IPS-20b (cell line): ENCODE measurements around the gene MTHFS.
A peak's percentile ranks its signal among the peaks of the same experiment; 100 is the strongest.
"Not testable (repeated sequence)": the region's sequence is repeated elsewhere in the genome, so short reads cannot be mapped to it uniquely, and the experiment has no call there.

Experiments
- H3K27ac ChIP-seq: one replicate; pipeline ENCODE4 v1.5.1; 2013; ENCODE audit warnings: low read length
- H3K27me3 ChIP-seq: 2 replicates; pipeline ENCODE4 v1.6.1; 2013; ENCODE audit warnings: mild to moderate bottlenecking, low read length, inconsistent platforms; ENCODE audit not compliant: insufficient read depth
- H3K36me3 ChIP-seq: 2 replicates; pipeline ENCODE4 v1.6.1; 2013; ENCODE audit warnings: low read depth, mild to moderate bottlenecking, inconsistent platforms, low read length, moderate library complexity; ENCODE audit not compliant: insufficient read depth
- H3K4me1 ChIP-seq: 2 replicates; pipeline ENCODE4 v1.6.1; 2013; ENCODE audit warnings: mild to moderate bottlenecking, control low read depth, inconsistent platforms, low read length, moderate library complexity; ENCODE audit not compliant: insufficient read depth
- H3K4me3 ChIP-seq: 2 replicates; pipeline ENCODE4 v1.5.1; 2013; ENCODE audit warnings: mild to moderate bottlenecking, low read length, inconsistent platforms
- H3K9ac ChIP-seq: 2 replicates; pipeline ENCODE4 v1.6.1; 2013; ENCODE audit warnings: low read depth, mild to moderate bottlenecking, inconsistent platforms, low read length, moderate library complexity
- H3K9me3 ChIP-seq: 2 replicates; pipeline ENCODE4 v1.6.1; 2013; ENCODE audit warnings: mild to moderate bottlenecking, low read depth, low read length, inconsistent platforms; ENCODE audit not compliant: insufficient read depth

The MTHFS gene

DNA sequence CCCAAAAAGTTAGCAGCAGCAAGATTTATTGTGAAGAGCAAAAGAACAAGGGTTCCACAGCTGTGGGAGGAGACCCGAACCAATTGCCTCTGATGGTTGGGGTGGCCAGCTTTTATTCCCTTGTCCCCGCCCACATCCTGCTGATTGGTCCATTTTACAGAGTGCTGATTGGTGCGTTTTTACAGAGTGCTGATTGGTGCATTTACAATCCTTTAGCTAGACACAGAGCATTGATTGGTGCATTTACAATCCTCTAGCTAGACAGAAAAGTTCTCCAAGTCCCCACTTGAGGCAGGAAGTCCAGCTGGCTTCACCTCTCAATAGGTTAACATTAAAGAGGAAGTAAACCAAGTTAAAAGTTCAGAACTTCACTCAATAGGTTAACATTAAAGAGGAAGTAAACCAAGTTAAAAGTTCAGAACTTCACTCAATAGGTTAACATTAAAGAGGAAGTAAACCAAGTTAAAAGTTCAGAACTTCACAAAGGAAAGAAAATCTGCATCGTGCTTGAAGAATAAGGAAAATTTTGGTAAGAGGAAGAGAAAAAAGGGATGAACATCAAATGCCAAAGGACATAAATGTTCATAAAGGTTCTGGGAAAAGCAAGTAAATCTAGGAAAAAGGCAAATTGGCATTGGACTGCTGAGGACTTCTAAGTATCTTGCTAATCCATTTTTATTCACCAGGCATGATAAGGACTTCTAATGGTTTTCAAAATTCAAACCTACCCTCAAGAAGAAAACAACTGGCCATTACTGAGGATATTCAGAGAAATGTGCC is 12.9 kb upstream of the MTHFS start:
- H3K9ac ChIP-seq, H3K27ac ChIP-seq, H3K27me3 ChIP-seq, H3K4me1 ChIP-seq, H3K4me3 ChIP-seq: not testable (repeated sequence)
- Histone ChIP-seq H3K36me3 (peaks cover 43% of the 10 kb centered on the region), H3K9me3 (peaks cover 16% of the 10 kb centered on the region; the same call in 1 of the 2 replicates)

DNA sequence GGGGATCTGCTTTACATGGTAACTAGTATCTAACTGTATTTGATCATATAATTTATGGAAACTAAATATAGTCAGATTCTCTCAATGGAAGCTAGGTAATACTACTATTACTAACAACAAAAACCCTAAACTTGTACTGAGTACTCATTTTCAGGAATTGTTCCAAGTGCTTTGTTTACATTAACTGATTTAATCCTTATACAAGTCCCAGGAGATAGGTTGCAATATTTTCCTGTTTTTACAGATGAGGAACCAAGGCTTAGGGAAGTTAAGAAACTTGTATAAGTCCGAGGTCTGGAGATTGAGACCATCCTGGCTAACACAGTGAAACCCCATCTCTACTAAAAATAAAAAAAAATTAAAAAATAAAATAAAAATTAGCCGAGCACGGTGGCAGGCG is 7.5 kb upstream of the MTHFS start:
- H3K27me3 ChIP-seq, result no peaks in the 10 kb centered on the region
- H3K4me3 ChIP-seq, result no peak overlapping the region

DNA sequence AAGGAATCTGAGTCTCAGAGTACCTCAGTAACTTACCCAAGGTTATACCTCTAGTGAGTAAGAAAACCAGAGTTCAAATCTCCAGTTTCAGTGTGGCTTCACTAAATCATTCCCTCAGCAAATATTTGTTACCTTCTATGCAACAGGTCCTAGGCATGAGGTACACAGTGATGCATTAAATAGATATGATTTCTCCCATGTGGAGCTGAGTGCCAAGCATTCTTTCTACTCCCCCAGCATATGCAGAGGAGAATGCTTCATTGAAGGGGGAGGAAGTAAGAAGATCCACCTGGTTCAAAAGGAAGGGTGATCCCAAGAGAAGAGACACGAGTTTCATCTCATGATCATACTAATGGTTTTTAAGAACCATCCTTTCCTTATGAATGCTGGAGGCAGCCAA is 6.8 kb upstream of the MTHFS start:
- Histone ChIP-seq H3K36me3 (peaks cover 14% of the 10 kb centered on the region; the same call in 1 of the 2 replicates), H3K9ac (no peak overlapping the region), H3K27ac (no peak overlapping the region), H3K9me3 (no peaks in the 10 kb centered on the region), H3K4me3 (no peak overlapping the region), H3K27me3 (no peaks in the 10 kb centered on the region), H3K4me1 (no peaks in the 10 kb centered on the region)

More for the DNA sequence above, 7.5 kb upstream of the MTHFS start:
- H3K36me3 ChIP-seq, result peaks cover 14% of the 10 kb centered on the region; the same call in 1 of the 2 replicates
- no peak overlapping the region for H3K9ac ChIP-seq
- H3K9me3 ChIP-seq, result no peaks in the 10 kb centered on the region
- H3K4me1 ChIP-seq, result no peaks in the 10 kb centered on the region
- no peak overlapping the region for H3K27ac ChIP-seq

DNA sequence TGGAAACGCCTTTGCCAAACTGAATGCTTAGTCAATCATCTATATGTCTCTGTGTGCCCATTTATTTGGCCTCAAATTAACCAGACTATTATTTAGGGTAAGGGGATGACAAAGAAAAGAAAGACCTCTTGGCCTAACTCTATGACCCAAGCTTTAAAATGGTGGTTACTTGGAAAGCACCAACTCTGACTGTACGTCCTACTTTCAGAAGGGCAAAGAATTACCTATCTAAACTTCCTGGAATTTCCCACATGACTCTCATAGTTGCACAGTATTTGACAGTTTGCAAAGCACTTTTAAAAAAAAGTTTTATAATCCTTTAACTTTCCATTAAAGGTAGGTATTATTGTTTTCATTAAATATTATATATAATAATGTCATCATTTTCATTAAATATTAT is 6.3 kb upstream of the MTHFS start:
- Histone ChIP-seq H3K4me1 (no peaks in the 10 kb centered on the region), H3K9me3 (no peaks in the 10 kb centered on the region), H3K9ac (no peak overlapping the region), H3K27ac (no peak overlapping the region), H3K36me3 (peaks cover 14% of the 10 kb centered on the region; the same call in 1 of the 2 replicates), H3K4me3 (no peak overlapping the region), H3K27me3 (no peaks in the 10 kb centered on the region)

DNA sequence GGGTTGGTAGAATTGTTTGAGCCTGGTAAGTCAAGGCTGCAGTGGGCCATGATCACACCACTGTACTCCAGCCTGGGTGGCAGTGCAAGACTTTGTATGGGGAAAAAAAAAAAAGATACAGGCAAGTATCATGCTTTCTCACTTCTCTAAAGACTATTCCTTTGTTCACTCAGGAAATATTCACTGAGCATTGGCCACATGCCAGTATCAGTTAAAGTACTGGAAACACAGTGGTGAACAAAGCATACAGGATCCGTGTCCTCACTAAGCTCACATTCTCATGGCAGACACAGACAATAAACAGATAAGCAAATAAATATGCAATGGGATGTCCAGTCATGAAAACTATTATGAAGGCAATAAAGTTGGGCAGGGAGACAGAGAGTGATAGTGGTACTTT is 5.1 kb upstream of the MTHFS start:
- no peak overlapping the region for H3K4me3 ChIP-seq
- H3K9ac ChIP-seq, result no peak overlapping the region
- no peaks in the 10 kb centered on the region for H3K4me1 ChIP-seq
- H3K9me3 ChIP-seq, result no peaks in the 10 kb centered on the region
- no peak overlapping the region for H3K27ac ChIP-seq
- H3K27me3 ChIP-seq, result no peaks in the 10 kb centered on the region
- H3K36me3 ChIP-seq, result peaks cover 8% of the 10 kb centered on the region; the same call in 1 of the 2 replicates

DNA sequence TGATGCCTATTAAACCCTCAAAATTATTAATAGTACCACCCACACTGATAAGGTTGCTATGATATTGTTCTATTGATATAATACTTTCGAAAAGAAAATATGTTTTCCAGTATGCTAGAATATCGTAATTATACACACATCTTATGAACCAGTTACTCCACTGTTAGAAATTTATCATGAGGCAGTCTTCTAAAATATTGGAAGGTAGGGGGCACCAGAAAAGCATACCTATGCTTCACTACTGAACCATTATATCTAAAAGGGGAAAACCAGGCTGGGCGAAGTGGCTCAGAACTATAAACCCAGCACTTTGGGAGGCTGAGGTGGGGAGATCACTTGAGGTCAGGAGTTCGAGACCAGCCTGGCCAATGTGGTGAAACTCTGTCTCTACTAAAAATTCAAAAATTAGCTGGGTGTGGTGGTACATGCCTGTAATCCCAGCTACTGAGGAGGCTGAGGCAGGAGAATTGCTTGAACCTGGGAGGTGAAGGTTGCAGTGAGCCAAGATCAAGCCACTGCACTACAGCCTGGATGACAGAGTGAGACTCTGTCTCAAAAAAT is 4.1 kb upstream of the MTHFS start:
- H3K9me3 ChIP-seq, H3K4me1 ChIP-seq: not testable (repeated sequence)

DNA sequence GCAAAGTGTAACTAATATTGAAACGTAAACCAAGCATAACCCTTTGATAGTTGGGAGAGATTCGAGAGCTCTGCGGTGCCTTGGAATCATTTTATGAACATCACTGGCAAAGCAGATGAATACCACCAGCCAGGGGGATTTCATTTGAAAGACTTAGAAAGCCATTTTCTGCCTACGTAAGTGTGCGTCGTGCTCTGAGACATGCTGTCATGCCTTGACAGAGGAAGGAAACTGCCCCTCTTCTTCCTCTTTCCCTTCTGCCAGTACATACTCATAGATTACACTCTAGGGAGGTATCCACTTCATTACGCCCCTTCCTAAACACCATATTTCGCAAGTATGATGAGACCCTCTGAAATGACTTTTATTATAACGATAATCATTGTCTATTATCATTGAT is 3.3 kb upstream of the MTHFS start:
- H3K9ac ChIP-seq, result no peak overlapping the region
- no peaks in the 10 kb centered on the region for H3K36me3 ChIP-seq
- no peak overlapping the region for H3K4me3 ChIP-seq
- H3K27me3 ChIP-seq, result no peaks in the 10 kb centered on the region
- peaks cover 5% of the 10 kb centered on the region; the same call in 1 of the 2 replicates for H3K4me1 ChIP-seq
- H3K9me3 ChIP-seq, result no peaks in the 10 kb centered on the region
- no peak overlapping the region for H3K27ac ChIP-seq

More for the DNA sequence above, 4.1 kb upstream of the MTHFS start:
- H3K27ac ChIP-seq, H3K27me3 ChIP-seq, H3K9ac ChIP-seq, H3K36me3 ChIP-seq, H3K4me3 ChIP-seq: not testable (repeated sequence)

DNA sequence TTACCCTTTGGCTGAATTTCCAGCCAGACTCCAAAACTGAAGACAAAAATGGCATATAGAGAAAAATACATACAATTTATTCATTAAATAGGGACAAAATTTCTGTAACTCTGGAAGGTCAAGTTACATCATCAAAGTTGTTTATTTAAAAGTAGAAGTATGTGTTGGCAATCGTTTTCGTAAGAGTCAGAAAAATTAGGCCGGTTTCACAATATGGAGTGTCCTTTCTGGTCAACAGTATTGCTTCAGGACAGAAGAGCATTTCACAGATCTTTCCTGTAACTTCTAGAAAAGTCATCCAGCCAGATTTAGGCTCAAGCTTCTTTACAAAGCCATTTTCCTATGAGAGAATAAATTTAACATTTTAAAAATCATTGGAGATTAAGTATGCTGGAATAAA is 2.0 kb upstream of the MTHFS start:
- H3K9me3 ChIP-seq, H3K27me3 ChIP-seq, H3K4me3 ChIP-seq, H3K36me3 ChIP-seq, H3K27ac ChIP-seq, H3K9ac ChIP-seq, H3K4me1 ChIP-seq: not testable (repeated sequence)

DNA sequence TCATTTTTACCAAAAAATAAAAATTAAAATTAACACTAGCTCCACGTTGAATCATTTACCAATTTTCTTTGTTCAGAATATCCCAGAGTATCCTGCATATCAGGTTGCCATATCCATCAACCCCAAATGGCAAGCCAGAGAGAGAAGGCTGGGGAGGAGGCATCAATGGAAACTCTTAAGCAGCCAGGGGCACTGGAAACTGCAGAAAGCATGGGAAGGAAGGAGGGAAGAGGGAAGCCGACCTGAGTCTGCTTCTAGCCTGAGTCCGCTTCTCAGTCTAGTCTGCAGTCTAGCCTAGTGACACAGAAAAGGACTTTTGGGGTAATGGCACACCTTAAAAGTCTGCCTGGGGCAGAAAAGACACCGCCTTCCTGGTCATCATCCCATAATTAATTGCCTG is 1.6 kb upstream of the MTHFS start:
- Histone ChIP-seq H3K9ac (no peak overlapping the region), H3K27me3 (no peaks in the 10 kb centered on the region), H3K27ac (no peak overlapping the region), H3K9me3 (no peaks in the 10 kb centered on the region), H3K36me3 (no peaks in the 10 kb centered on the region), H3K4me3 (no peak overlapping the region), H3K4me1 (peaks cover 5% of the 10 kb centered on the region; the same call in 1 of the 2 replicates)

DNA sequence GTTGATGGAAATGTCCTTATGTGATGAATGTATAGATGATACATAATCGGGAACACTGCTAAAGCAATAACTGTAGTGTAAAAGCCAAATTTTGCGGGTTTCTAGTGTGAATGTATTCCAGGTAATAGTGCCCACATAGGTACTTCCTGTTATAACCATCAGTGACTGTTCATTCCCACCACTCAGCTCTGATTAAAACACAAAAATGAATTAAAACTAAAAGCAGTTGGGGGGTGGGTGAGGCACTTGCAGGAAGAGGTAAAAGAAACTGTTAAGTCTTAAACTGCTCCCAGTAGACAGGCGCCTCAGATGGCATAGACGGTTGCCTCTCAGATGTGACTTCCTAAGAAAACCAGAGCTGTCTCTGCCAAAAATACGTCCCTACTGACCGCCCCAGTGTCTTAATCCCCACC is 893 bp upstream of the MTHFS start:
- peak overlapping the region; percentile 84; the same call in 1 of the 2 replicates for H3K9ac ChIP-seq
- no peak overlapping the region for H3K27ac ChIP-seq
- no peaks in the 10 kb centered on the region for H3K27me3 ChIP-seq
- H3K36me3 ChIP-seq, result no peaks in the 10 kb centered on the region
- no peaks in the 10 kb centered on the region for H3K9me3 ChIP-seq
- peak overlapping the region; percentile 83 for H3K4me3 ChIP-seq
- H3K4me1 ChIP-seq, result peaks cover 5% of the 10 kb centered on the region; the same call in 1 of the 2 replicates

DNA sequence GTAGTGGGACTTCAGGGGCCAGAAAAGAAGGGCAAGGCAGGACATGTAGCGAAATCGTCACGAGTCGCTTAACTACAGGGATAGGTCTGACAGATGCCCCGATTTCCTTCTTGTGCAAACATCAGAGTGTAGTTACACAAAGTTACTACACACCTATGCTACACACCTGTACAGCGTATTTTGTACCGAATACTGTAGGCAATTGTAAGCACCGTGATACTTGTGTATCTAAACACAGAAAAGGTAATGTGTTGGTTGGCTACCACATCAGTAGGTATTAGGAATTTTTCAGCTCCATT is 515 bp upstream of the MTHFS start:
- peak overlapping the region; percentile 83 for H3K4me3 ChIP-seq
- peaks cover 5% of the 10 kb centered on the region; the same call in 1 of the 2 replicates for H3K4me1 ChIP-seq
- H3K9me3 ChIP-seq, result no peaks in the 10 kb centered on the region
- peak overlapping the region; percentile 67 for H3K27ac ChIP-seq
- H3K27me3 ChIP-seq, result no peaks in the 10 kb centered on the region
- H3K9ac ChIP-seq, result peak overlapping the region; percentile 84
- H3K36me3 ChIP-seq, result no peaks in the 10 kb centered on the region

DNA sequence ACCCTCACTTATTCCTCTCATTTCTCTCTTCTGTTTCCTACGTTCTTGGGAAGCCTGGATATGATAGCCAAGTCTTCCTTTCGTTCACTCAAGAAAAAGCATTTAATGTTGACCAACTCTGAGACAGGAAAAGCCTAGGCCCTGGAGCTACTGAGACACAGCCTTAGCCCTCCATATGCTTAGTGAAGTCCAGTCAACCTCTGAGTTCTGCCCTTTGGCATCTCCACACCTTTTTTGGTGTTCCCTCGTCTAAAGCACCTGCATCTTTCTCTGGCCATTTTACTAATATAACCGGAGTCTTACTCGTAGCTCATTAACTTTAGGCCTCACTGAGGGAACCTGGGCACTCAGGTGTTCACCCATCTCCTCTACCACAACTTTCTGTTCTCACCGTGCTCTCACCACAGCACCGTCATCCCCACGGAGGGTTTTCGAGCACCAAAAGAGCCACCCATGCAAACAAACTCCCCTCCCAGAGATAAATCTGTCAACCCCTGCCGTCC is 632 bp downstream of the MTHFS start:
- H3K9ac ChIP-seq, result peak overlapping the region; percentile 84
- peak overlapping the region; percentile 83 for H3K4me3 ChIP-seq
- H3K9me3 ChIP-seq, result no peaks in the 10 kb centered on the region
- H3K27me3 ChIP-seq, result no peaks in the 10 kb centered on the region
- peak overlapping the region; percentile 19 for H3K27ac ChIP-seq
- peaks cover 5% of the 10 kb centered on the region; the same call in 1 of the 2 replicates for H3K4me1 ChIP-seq
- H3K36me3 ChIP-seq, result no peaks in the 10 kb centered on the region
